ENCODE results near the gene KCNQ1. TPM values are rescaled to one million over a fixed set of nuclear protein-coding genes. Genes with fewer than 3 reads are reported as not detected.

Gene KCNQ1
- total and polyA plus RNA-seq, 9 donors: 1.4 to 17.2 (median 3.8) TPM

- no peak overlapping the region for H3K4me3 ChIP-seq
- H3K4me1 ChIP-seq (ENCODE audit: insufficient read depth): peaks cover under 1% of the 10 kb centered on the region
- TF ChIP-seq, protein P1, sequence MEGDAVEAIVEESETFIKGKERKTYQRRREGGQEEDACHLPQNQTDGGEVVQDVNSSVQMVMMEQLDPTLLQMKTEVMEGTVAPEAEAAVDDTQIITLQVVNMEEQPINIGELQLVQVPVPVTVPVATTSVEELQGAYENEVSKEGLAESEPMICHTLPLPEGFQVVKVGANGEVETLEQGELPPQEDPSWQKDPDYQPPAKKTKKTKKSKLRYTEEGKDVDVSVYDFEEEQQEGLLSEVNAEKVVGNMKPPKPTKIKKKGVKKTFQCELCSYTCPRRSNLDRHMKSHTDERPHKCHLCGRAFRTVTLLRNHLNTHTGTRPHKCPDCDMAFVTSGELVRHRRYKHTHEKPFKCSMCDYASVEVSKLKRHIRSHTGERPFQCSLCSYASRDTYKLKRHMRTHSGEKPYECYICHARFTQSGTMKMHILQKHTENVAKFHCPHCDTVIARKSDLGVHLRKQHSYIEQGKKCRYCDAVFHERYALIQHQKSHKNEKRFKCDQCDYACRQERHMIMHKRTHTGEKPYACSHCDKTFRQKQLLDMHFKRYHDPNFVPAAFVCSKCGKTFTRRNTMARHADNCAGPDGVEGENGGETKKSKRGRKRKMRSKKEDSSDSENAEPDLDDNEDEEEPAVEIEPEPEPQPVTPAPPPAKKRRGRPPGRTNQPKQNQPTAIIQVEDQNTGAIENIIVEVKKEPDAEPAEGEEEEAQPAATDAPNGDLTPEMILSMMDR (IDR thresholded peaks at IDR 0.05): no peak
- TF ChIP-seq POLR2A (IDR thresholded peaks at IDR 0.05) (no peak), EP300 (IDR thresholded peaks at IDR 0.05) (no peak)
- no peaks in the 10 kb centered on the region for H3K9me3 ChIP-seq
- H3K27ac ChIP-seq: no peak overlapping the region
- peak in 1 of 5 donors; percentile 12 for DNase-seq
- no peaks in the 10 kb centered on the region for H3K36me3 ChIP-seq
- intact Hi-C loops (cut with DNase I): no loop called here
- WGBS, 3 donors: 82 to 96% (median 84%) methylated on average over 6 of the region's 6 CpGs
- no peaks in the 10 kb centered on the region for H3K27me3 ChIP-seq
Observed at GRCh38 chr11:2585566-2586086, 140.8 kb downstream of the KCNQ1 start.

- 59 to 66% (median 63%) methylated on average over 18 of the region's 18 CpGs for WGBS, 3 donors
Observed at GRCh38 chr11:2586087-2586792, 141.4 kb downstream of the KCNQ1 start.

DNA sequence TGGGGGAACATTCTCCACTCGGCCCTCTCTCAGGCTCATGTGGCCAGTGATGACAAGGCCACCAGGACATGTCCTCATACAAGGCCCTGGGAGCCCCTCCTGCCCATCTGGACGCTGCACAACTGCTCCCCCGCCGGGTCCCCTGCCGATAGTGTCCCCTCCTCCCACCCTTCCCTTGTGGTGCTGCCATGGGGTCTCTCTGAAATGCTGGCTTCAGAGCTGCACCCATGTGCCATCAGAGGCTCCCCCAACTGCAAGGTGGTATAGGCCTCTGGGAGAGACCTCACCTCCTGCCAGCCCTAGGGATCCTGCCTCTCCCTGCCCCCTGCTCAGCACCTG is 142.0 kb downstream of the KCNQ1 start:
- Histone ChIP-seq H3K27me3 (no peaks in the 10 kb centered on the region), H3K9me3 (no peaks in the 10 kb centered on the region), H3K4me3 (no peak overlapping the region), H3K4me1 (ENCODE audit: insufficient read depth) (no peaks in the 10 kb centered on the region), H3K27ac (no peak overlapping the region), H3K36me3 (no peaks in the 10 kb centered on the region)
- intact Hi-C loops (cut with DNase I): no loop called here
- WGBS, 3 donors: 73 to 97% (median 73%) methylated on average over 4 to 5 of the region's 5 CpGs
- DNase-seq: peak in 2 of 5 donors; percentile 12 to 28
- TF ChIP-seq EP300 (IDR thresholded peaks at IDR 0.05) (no peak), POLR2A (IDR thresholded peaks at IDR 0.05) (no peak)
- TF ChIP-seq, protein P1 (IDR thresholded peaks at IDR 0.05): no peak

More at GRCh38 chr11:2586087-2586792, 141.4 kb downstream of the KCNQ1 start:
- peak in 4 of 5 donors; percentile 6 to 23 (median 10) for DNase-seq
- Histone ChIP-seq H3K36me3 (no peaks in the 10 kb centered on the region), H3K27ac (no peak overlapping the region), H3K4me3 (no peak overlapping the region), H3K27me3 (no peaks in the 10 kb centered on the region), H3K9me3 (no peaks in the 10 kb centered on the region), H3K4me1 (ENCODE audit: insufficient read depth) (no peaks in the 10 kb centered on the region)
- TF ChIP-seq EP300 (IDR thresholded peaks at IDR 0.05) (no peak), POLR2A (IDR thresholded peaks at IDR 0.05) (no peak)
- TF ChIP-seq, protein P1 (IDR thresholded peaks at IDR 0.05): no peak
- intact Hi-C loops (cut with DNase I): no loop called here

DNA sequence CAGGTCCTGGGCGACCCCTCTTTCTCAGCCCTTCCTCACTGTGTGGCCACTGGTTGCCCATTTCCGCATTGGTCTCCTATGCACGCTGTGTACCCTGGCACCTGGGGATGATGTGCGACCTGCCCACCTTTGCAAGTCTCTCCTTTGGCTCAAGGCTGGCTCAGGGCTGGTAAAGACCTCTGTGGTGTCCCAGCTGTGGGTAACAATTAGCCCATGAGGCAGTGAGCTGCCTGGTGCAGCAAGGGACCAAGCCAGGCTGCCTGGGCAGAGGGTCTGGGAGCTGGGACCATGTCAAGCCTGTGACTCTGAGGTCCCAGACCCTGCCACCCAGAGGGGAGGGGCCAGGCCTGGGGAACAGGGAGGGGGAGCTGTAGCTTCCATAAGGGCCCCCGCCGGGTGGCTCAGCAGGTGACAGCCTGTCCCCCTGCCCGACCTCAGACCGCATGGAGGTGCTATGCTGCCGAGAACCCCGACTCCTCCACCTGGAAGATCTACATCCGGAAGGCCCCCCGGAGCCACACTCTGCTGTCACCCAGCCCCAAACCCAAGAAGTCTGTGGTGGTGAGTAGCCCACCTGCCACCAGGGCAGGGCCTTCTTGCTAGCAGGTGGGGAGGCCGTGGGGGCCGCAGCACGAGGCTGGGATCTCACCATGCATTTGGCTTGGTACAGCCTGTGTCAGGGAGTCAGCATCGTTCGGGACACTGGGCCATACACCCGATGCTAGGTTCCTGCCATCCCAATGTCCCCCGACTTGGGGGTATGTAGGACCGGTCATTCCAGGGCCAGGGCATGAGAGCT is 142.5 kb downstream of the KCNQ1 start:
- intact Hi-C loops (cut with DNase I): no loop called here
- WGBS, 3 donors: 86 to 92% (median 92%) methylated on average over 20 of the region's 20 CpGs
- no peak for TF ChIP-seq EP300 (IDR thresholded peaks at IDR 0.05)
- TF ChIP-seq, protein P1 (IDR thresholded peaks at IDR 0.05): no peak
- no peak for TF ChIP-seq POLR2A (IDR thresholded peaks at IDR 0.05)
- H3K27ac ChIP-seq: no peak overlapping the region
- no peaks in the 10 kb centered on the region for H3K36me3 ChIP-seq
- peak in 4 of 5 donors; percentile 7 to 30 (median 12) for DNase-seq
- H3K9me3 ChIP-seq: no peaks in the 10 kb centered on the region
- no peaks in the 10 kb centered on the region for H3K4me1 ChIP-seq (ENCODE audit: insufficient read depth)
- H3K27me3 ChIP-seq: no peaks in the 10 kb centered on the region
- no peak overlapping the region for H3K4me3 ChIP-seq
